ENCODE measurements around the gene TP53TG5.

- TF ChIP-seq CTCF (conservative IDR thresholded peaks at IDR 0.05; ENCODE audit: low read depth in 2 of 2) (no peak), EZH2 (IDR thresholded peaks at IDR 0.05; ENCODE audit: low read depth, unreplicated experiment) (no peak), CREB1 (CRISPR knock-in tag; IDR thresholded peaks at IDR 0.05; ENCODE audit: low read depth) (no peak), POLR2AphosphoS5 (IDR thresholded peaks at IDR 0.05; ENCODE audit: low read depth) (no peak), EZH2phosphoT487 (IDR thresholded peaks at IDR 0.05; ENCODE audit: unreplicated experiment) (no peak), ZNF331 (CRISPR knock-in tag; IDR thresholded peaks at IDR 0.05; ENCODE audit: low read depth) (no peak)
Observed at GRCh38 chr20:45366192-45366591, 11.9 kb downstream of the TP53TG5 start.

All from GM23338 (cell line).